ENCODE results near the gene RAD23A.

Gene RAD23A

DNA sequence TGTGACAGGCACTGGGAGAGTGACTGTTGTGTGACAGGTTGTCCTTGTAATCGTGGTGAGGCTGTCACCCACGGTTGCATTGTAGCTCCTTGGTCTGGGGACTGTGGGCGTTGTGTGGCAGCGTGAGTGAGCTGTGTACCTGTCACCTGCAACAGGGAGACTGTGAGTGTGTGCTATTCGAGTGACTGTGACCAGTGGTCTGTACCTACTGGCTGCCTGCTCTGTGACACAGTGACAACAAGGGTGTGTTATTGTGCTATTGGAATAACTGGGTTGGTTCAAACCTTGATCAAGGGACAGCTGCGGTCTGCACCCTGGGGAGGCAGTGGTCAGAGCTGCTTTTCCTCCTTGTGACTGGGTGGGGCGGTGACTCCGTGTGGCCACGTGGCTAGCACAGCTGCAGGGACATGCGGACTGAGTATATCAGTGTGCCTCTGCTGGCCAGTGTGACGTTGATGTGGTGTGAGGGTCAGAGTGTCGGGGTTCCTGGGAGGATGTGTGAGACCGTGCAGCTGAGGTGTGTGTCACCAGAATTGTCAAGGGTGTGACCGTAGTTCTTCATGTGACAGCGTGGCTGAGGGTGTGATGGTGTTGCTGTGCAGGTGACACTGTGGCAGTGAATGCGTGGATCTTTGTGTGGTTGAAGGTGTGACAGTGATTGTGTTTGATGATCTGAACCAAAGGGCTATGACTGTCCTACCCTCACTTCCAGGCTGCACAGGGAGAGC, 39.6 kb downstream of the RAD23A start:
- DNase-seq, result no peak

DNA sequence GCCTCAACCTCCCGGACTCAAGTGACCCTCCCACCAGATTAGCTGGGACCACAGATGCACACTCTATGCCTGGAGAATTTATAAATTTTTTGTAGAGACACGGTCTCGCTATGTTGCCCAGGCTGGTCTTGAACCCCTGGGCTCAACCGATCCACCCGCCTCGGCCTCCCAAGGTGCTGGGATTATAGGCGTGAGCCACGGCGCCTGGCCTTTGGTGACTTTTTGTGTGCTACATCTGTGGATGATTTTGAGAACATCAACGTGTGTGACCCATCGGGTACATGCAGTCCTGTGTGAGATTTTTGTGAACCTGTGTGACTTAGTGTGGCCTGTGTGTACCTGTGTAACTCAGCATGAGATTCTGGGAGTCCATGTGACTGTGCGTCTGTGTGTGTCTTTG, 41.1 kb downstream of the RAD23A start:
- DNase-seq, result no peak

- DNase-seq, result no peak
These were observed 41.5 kb downstream of the RAD23A start for GRCh38 chr19:12987190-12987589.

DNA sequence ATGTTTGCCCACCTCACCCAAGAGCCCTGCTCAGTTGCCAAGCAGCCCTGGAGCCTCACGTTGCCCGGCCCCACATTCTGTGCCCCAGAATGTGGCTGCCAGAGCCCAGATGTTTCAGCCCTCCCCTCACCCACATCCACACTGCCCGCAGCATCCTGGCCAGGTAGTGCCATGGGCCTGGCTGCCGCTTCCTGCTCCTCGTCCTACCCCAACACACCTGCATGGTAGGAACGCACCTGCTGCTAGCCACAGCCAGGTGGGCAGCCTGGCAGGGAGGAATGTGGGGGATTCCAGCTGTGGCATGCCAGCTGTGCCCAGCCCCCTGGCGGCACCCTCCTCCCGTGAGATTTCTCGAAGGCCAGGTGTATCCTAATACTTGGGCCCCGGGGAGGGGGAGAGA, 42.1 kb downstream of the RAD23A start:
- no peak for DNase-seq

- no peak for DNase-seq
These were observed 44.8 kb downstream of the RAD23A start for GRCh38 chr19:12990431-12990830.

GRCh38 chr19:12990853-12991252, 45.2 kb downstream of the RAD23A start:
- DNase-seq, result no peak

DNA sequence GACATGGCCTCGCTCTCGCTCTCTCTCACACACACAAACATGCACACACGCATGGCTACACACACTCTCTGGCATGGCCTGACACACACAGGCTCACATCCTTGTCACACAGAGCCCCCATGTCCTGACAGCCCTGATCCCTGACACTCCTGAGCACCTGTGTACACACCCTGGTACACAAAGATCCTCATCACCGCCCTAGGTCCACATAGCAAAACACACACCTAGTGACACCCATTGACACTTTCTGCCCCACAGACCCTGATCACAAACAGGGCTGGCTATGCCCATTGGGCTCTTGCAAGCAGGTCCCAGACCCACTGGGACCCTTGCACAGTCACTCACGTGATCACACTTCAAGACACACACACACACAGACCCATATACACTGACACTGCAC, 45.6 kb downstream of the RAD23A start:
- DNase-seq, result no peak

- DNase-seq, result no peak
These were observed 47.1 kb downstream of the RAD23A start for GRCh38 chr19:12992729-12993128.

DNA sequence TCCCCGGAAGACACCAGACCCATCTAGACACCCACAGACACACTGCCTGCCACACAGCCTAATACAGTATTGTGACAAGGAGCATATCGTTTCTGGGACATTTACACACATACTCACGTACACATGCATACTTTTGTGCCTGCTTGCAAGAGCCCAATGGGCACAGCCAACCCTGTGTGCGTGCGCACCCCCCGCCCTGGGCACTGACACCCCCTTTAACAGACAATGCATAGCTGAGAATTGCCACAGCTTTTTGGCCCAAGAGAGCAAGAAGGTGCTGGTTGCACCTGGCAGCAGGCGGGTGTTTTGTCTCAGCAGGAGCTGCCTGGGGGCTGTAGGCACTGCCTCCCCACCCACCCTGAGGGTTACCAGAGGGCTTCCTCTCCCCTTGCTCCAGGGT, 47.9 kb downstream of the RAD23A start:
- DNase-seq, result no peak

DNA sequence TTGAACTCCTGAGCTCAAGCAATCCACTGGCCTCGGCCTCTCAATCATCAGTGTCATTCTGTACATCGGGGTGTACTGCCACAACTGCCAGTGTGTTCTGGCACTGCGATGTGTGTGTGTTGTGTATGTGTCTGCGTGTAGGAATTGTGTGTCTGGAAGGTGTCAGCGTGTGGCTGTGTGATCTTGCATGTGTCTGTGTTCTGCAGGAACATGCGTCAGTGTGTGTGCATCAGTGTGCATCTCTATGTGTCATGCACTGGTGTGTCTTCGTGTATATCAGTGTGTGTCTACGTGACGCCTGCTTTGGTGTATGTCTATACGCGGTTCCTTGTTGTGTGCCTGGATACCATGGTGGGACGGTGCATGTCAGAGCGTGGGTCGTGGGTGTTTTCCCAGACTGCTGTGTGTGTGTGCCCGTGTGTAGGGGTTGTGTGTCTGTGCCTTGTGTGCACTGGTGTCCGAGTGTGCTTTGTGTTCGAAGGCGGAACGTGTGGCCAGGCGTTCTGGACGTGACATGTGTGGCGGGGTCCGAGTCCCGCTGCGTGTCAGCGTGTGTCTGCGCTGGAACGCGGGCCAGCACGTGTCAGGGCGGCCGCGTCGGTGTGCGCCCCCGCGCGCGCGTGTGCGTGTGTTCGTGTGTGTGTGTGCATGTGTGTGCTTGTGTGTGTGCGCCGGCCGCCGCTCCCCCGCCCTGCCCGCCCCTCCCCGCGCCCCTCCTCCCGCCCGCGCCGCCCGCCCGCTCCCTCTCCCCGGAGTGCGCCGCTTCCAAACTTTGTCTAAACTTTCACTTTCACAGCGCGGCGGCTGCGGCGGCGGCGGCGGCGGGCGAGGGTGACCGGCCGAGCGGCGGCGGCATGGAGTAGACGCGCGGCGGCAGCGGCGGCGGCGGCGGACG, 49.3 kb downstream of the RAD23A start, which contains the start of gene NFIX:
NFIX (plus strand) TSS at position 775 of the 895 bp plus-strand sequence. CDS start 363 bp downstream, outside the sequence.
- DNase-seq, result peak; percentile 44

GRCh38 chr19:12995596-12996405, 50.1 kb downstream of the RAD23A start:
- no peak for DNase-seq

DNA sequence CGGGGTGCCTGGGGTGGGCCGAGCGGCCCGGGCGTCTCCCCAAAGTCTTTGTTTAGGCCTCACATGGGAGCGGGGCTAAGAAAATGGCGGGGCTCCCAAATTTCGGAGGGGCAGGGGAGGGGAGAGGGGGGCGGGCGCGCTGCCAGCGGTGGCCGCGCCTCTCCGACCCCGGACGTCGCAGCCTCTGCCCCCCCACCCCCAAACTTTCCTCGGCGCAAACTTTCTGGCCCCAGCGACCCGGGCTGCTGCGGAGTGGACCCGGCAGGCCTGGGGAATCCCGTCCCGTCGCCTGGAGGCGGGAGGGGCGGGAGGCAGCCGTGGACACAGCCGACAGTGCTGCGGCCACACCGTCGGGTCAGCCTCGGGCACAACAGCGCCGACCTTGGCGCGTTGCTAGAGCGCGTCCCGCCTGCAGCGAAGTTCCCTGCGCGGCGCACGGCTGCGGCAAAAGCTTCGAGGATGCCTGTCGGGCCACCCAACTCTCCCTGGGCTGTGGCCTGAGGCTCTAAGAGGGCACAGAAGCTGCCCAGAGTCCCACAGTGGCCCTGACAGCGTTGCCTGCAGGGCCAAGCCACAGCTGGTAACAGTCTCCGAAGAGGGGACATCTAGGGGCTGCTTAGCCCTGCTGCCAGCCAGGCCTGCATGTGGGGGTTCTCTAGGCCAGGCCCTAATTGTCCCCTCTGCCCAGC, 50.9 kb downstream of the RAD23A start:
- DNase-seq, result no peak

- DNase-seq, result no peak
These were observed 51.7 kb downstream of the RAD23A start for GRCh38 chr19:12997179-12997966.

DNA sequence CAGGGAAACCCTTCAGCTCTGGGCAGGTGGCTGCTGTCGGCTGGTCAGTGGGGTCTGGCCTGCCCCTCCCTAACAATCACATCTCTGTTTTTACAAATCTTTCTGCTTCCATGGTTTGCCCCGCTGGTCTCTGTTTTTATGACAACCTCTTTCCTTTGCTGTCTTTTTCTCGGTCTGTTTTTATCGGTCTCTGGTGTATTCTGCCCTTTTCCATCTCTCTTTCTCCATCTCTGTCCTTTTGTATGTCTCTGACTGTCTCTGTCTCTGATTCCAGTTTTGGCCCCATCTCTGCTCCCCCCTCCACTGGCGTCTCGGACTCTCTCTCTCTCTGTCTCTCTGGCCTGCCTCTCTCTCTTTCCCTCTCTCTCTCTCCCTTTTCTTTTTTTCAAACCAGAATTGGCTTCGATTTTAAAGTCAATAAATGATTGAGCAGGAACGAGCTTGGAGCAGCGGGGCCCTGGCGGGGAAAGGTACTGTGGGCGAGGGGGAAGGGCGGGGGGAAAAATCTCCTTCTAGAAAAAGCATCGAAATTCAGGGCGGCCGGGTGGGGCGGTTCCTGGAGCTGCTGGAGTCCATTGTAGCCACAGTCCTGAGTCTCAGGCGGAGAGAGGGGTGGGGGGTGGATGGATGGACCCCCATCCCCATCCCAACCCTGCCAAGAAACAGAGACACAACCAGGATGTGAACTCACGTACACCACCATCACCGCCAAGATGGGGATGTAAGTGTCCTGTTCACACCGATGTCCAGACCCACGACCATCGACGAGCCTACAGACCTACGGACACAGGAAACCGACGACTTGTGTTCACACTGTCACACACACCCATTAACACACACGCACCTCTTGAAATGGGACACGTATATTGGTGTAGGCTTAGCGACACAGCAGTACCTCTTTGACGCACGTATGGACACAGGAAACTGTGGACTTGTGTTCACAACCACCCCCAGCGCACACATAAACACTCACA, 52.6 kb downstream of the RAD23A start:
- no peak for DNase-seq

DNA sequence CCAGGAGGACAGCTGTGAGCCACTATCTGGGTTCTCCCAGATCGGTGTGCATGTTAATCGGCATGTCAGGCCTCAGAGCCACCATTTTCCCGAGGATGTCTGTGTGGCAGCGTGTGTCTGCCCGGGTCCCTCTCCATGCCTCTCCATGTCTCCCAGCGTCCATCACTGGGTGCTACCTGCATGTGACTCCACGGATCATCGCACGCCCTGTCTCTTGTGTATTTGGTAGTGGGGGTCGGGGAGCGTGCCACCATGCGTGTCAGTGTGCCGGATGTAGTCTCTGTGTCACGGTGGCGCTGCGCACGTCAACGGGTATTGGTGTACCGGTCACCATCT, 55.5 kb downstream of the RAD23A start:
- no peak for DNase-seq

DNA sequence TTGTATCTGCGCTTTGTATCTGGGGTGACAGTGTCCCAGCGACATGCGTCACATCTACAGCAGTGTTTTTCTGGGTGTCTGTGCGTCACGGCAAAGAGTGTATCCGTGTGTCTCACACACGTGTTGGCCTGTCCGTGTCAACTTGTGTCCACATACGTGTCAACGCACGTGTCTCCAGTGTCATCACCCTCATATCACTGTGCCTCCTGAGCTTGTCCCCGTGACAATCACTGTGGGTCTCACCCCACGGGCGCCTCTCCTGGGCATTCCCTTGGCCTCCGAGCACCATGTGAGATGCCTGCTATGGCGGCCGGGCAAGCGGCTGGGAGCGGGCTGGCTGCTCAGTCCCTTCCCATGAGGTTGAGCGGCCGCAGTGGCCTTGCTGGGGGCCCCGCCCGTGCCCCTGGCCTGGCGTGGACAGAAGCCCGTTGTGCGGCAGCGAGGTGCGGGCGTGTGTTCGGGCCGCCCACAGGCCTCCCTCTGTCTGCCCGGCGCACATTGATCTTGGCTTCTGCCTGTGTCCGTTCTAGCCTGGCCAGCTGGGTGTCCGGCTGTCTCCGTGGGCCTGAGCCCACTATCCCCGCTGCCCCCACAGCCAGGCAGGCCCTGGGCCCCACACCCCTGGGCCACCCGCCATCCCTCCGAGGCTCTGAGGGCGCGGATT, 56.0 kb downstream of the RAD23A start:
- no peak for DNase-seq

DNA sequence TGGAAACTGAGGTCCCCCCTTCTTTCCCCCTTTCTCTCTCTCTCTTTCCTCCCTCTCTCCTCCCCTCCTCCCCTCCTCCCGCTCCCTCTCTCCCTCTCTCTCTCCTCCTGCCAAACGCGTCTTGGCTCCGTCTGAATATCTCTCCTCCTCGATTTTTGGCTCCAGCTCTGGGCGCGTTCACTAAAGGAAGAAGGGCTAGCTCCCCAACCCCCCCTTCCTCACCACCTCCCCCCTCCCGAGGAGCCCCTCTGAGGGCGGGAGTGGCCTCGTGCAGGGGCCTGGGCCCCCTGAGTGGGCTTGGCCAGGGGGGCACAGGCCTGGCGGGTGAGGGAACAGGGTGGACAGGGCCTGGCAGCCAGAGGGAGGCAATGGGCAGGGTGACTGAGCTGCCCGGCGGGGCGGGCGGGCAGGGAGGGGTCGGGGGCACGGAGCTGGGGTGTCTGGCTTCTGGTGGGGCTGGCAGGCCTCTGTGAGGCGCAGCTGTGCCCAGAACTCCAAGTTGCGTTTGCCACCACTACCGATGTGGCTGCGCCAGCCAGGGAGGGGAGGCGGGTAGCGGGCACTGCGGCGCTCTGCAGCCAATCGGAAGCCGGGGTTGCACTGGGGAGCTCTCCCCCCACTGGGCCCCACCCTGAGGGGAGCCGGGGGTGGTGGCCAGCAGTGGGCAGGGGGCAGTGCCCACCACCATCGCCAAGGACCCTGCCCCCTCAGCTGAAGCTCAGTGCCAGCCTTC, 56.7 kb downstream of the RAD23A start:
- DNase-seq, result no peak

- DNase-seq, result no peak
These were observed 57.4 kb downstream of the RAD23A start for GRCh38 chr19:13003081-13003480.

Measured in activated gamma-delta T cell (primary cell).